NCI-H774 (cell line): ENCODE results near the gene WASHC2C.
"Not testable (repeated sequence)": the region's sequence is repeated elsewhere in the genome, so short reads cannot be mapped to it uniquely, and the experiment has no call there.

ENCODE experiments used
- DNase-seq: peaks from one replicate; lab custom pipeline; 2025; lab: John Stamatoyannopoulos, UW

Gene WASHC2C, protein sequence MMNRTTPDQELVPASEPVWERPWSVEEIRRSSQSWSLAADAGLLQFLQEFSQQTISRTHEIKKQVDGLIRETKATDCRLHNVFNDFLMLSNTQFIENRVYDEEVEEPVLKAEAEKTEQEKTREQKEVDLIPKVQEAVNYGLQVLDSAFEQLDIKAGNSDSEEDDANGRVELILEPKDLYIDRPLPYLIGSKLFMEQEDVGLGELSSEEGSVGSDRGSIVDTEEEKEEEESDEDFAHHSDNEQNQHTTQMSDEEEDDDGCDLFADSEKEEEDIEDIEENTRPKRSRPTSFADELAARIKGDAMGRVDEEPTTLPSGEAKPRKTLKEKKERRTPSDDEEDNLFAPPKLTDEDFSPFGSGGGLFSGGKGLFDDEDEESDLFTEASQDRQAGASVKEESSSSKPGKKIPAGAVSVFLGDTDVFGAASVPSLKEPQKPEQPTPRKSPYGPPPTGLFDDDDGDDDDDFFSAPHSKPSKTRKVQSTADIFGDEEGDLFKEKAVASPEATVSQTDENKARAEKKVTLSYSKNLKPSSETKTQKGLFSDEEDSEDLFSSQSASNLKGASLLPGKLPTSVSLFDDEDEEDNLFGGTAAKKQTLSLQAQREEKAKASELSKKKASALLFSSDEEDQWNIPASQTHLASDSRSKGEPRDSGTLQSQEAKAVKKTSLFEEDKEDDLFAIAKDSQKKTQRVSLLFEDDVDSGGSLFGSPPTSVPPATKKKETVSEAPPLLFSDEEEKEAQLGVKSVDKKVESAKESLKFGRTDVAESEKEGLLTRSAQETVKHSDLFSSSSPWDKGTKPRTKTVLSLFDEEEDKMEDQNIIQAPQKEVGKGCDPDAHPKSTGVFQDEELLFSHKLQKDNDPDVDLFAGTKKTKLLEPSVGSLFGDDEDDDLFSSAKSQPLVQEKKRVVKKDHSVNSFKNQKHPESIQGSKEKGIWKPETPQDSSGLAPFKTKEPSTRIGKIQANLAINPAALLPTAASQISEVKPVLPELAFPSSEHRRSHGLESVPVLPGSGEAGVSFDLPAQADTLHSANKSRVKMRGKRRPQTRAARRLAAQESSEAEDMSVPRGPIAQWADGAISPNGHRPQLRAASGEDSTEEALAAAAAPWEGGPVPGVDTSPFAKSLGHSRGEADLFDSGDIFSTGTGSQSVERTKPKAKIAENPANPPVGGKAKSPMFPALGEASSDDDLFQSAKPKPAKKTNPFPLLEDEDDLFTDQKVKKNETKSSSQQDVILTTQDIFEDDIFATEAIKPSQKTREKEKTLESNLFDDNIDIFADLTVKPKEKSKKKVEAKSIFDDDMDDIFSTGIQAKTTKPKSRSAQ (N-terminal part only)

GRCh38 chr10:45726703-45727420 is at the start of gene WASHC2C:
Gene WASHC2C, plus strand, starts transcription at chr10:45727266. Its CDS starts 52 bp downstream, at chr10:45727318.
- DNase-seq = peak; percentile 65

GRCh38 chr10:45678467-45678866 is 48.6 kb upstream of the WASHC2C start:
- DNase-seq = not testable (repeated sequence)

DNA sequence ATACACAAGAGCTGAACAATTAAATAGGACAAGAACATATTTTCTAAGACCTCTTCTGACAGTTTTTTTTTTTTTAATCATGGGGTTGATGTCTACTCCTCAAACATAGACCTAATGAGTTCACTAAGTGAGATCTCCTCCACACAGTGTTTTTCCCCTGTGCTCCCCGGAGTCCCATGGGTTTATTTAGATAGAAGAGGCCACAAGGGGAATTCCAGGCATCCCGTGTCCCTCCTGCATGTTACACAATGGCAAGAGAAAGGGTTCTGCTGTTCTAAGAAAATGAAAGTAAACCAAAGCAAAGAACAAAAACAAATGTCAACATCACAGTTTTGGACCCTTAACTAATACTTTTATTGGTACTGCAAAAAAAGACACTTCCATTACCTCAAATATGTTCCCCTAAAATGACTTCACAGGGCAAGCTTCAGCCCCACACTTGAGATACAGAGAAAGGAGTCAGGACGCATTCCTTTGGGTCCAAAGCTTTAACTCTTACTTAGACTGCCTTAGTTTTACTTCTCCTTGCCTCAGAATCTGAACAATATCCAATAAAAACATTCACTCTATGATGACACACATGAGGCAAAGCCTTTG is 16.8 kb upstream of the WASHC2C start:
- not testable (repeated sequence) for DNase-seq

DNA sequence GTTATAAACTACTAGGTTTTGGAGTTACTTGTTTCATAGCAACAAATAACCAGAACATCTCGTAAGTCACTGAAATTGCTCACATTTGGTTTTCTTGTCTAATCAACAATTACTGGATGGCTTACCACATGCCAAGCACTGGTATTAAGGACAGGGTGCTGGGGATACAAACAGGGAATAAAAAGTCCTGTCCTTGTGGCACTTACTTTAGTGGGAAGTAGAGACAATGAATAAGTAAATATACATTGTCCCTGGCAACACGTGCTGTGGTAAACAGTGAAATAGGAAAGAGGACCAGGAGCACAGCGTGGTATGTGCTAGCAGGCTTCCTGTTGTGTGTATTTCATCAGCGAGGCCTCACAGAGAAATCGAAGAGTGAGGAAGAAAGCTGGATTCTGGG is 15.8 kb upstream of the WASHC2C start:
- DNase-seq = not testable (repeated sequence)

- DNase-seq = not testable (repeated sequence)
These were observed 10.0 kb upstream of the WASHC2C start for GRCh38 chr10:45717053-45717452.

DNA sequence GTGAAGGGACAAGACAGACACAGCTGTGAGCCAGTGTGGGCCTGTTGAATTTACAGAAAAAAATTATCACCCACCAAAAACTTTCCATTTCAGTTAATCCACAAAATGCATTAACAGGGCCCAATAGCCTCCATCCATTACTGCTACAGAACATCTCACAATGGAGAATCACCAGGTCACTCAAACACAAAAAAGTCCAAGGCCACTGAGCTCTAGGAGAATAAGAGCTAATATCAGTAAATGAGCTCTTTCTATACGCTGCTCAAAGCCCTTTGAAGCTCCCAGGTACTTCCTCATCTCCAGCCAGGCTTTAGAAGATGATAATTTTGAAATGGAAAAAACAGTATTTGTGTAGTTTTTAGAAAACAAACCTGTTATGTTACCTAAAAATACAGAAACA is 9.4 kb upstream of the WASHC2C start:
- DNase-seq = not testable (repeated sequence)

DNA sequence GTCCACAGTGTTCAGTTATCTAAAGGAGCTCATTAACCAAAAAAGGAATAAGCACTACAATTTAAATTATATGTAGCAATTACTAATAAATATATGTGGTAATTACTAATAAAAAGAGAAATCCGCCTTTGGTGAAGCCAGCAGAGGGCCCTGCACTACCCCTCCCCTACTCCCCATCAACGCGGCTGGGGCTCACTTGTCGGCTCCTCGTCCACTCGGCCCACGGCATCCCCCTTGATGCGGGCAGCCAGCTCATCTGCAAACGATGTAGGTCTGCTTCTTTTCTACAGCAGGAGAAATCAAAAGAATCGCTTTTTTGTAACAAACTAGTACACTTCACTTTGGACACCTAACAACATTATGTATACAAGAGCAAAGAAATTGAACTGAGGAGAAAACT is 5.6 kb upstream of the WASHC2C start:
- DNase-seq = not testable (repeated sequence)

GRCh38 chr10:45723851-45724250 is 3.2 kb upstream of the WASHC2C start:
- DNase-seq = not testable (repeated sequence)

DNA sequence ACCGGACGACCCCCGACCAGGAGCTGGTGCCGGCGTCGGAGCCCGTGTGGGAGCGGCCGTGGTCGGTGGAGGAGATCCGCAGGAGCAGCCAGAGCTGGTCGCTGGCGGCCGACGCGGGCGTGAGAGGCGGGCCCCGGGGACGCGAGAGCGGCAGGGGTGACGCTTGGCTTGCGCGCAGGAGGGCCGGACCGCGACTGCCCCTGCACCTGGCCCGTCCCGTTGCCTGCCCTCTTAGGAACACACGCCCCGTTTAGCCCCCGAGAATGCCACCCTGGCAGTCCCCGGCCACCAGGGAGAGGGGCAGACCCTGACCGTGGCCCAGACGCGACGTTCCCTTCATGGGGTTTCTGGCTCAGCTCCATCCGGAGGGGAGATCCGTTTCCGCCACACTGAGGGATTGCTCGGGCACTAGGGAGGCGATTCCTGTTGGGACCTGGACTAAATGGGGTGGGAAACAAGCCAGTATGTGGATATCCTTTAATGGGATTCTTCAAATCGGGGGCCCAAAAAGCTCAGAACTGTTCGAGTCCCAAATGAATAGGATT is 427 bp downstream of the WASHC2C start:
- not testable (repeated sequence) for DNase-seq

DNA sequence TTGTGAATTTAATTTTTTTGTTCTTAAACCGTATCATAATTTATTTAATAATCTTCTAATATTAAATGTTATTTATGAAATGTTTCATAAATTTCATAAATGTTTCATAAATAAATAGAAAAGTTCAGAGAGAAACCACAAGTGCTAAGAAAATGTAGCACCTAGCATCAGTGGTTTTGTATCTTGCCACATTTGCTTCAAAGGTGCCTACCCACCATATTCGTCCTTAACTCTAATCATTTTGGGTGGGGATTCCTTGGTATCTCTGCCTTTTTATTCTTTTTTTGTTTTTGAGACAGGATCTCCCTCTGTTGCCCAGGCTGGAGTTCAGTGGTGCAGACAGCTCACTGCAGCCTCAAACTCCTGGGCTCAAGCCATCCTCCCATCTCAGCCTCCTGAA is 7.4 kb downstream of the WASHC2C start:
- not testable (repeated sequence) for DNase-seq

DNA sequence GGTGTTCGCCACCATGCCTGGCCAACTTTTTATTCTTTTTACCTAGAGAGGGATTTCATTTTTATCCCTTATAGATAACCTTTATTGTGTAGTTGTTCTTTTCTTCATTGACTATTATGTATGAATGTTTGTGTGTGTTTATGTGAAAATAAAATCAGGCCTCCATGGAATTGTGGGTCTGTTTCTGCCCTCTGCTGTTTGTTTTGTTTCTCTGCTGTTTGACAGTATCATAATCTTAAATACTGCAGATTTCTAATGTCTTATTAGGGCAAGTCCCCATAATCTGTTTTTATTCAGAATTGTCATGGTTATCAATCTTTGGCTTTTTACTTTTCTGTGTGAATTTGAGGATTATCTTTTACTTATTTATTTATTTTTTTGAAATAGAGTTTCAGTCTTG is 7.8 kb downstream of the WASHC2C start:
- not testable (repeated sequence) for DNase-seq

DNA sequence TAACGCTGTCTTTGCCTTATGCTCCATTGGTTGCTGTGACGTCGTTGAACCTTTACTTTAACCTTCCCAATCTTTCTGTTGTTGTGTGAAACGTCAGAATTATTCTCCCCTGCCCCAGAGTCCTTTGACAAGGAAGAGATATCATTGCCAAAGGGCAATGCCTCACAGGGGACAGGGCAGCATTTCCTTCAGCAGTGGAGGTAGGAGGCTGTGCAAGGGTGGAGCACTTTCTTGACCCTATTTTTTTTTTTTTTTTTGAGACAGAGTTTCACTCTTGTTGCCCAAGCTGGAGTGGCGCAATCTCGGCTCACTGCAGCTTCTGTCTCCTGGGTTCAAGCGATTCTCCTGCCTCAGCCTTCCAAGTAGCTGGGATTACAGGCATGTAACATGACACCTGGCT is 14.5 kb downstream of the WASHC2C start:
- not testable (repeated sequence) for DNase-seq

DNA sequence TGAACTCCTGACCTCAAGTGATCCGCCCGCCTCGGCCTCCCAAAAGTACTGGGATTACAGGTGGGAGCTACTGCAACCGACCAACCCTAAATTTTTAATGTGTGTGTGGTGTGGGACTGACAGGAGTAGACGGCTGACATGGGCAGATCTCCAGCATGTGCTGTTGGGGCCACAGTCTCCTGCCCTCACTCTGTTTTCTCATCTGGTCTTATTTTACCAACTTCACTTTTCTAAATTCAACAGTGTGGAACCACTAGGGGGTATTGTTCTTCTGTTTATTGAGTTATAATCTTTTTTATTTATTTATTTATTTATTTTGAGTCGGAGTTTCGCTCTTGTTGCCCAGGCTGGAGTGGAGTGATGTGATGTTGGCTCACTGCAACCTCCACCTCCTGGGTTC is 14.9 kb downstream of the WASHC2C start:
- DNase-seq = not testable (repeated sequence)

DNA sequence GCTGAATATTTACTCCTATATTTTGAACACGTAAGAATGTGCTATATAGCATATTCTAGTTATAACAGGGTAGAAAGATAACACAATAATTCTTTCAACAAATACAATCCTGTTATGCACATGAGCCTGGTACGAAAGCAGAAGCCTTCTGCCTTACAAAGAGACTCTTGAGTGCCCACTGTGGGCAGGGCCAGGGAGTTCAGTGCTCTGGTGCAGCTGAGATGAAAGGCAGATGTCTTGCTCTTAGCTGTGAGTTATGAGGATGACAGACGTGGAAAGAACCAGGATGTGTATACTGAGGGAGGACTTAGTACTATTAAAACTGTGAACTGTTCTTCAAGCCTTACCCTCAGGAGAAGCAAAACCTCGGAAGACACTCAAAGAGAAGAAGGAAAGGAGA is 24.1 kb downstream of the WASHC2C start:
- not testable (repeated sequence) for DNase-seq

- not testable (repeated sequence) for DNase-seq
These were observed 25.1 kb downstream of the WASHC2C start for GRCh38 chr10:45752210-45752609.

- DNase-seq = not testable (repeated sequence)
These were observed 27.0 kb downstream of the WASHC2C start for GRCh38 chr10:45753979-45754495.

DNA sequence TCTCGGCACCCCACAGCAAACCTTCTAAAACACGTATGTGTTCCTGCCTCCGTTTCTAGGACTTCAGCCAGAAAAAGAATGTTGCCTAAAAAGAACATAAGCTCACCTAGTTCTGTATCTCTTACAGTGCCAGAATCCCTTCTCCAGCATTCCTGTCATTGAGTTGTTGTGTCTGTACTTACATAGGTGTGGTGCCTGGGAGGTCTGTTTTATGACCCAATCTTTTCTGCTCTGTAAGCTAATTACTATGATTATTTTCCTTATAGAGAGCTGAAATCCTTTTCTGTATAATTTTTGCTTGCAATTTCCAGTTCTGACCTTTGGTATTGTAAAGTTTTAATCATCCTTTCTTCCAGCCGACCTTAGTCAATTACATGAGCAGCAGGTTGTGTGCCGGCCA is 28.0 kb downstream of the WASHC2C start:
- DNase-seq = not testable (repeated sequence)

DNA sequence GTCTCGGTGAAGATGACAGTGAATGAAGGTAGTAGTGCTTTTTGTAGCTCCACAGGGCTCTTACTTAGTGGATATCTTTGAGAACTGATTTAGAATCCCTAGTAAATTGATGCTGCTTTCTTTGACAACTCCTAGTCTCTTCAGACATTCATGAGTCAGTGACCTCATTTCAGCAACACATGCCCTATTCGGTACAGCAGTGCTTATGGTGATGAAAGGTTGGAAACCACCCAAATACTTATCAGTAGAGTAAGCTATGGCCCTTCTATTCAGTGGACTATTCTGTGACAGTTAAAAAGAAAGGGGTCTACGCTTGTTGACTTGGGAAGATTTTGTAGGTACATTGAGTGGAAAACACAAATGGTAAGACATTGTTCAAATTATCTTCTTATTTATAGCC is 29.0 kb downstream of the WASHC2C start:
- DNase-seq = not testable (repeated sequence)

- DNase-seq = not testable (repeated sequence)
These were observed 30.8 kb downstream of the WASHC2C start for GRCh38 chr10:45757661-45758396.
